HUES48 (cell line): ENCODE results near the gene GOSR2.
"Not testable (repeated sequence)": the region's sequence is repeated elsewhere in the genome, so short reads cannot be mapped to it uniquely, and the experiment has no call there.

ENCODE experiments used
- H3K27ac ChIP-seq: one replicate; pipeline ENCODE4 v1.7.0; 2013; ENCODE audit warnings: low read depth, low read length, inconsistent platforms
- H3K27me3 ChIP-seq: 2 replicates; pipeline ENCODE4 v1.6.1; 2013; ENCODE audit warnings: mild to moderate bottlenecking, low read length; ENCODE audit not compliant: control insufficient read depth, insufficient read depth
- H3K36me3 ChIP-seq: 2 replicates; pipeline ENCODE4 v1.6.1; 2013; ENCODE audit warnings: low read length; ENCODE audit not compliant: control insufficient read depth, insufficient read depth
- H3K4me1 ChIP-seq: 2 replicates; pipeline ENCODE4 v1.6.1; 2013; ENCODE audit warnings: mild to moderate bottlenecking, low read length; ENCODE audit not compliant: control insufficient read depth, insufficient read depth
- H3K4me3 ChIP-seq: 2 replicates; pipeline ENCODE4 v1.5.1; 2013; ENCODE audit warnings: mild to moderate bottlenecking, low read depth, low read length
- H3K9ac ChIP-seq: 2 replicates; pipeline ENCODE4 v1.6.1; 2013; ENCODE audit warnings: mild to moderate bottlenecking, low read depth, low read length, moderate library complexity
- H3K9me3 ChIP-seq: 2 replicates; pipeline ENCODE4 v1.6.1; 2013; ENCODE audit warnings: low read length; ENCODE audit not compliant: control insufficient read depth, insufficient read depth

GOSR2 gene

GRCh38 chr17:46915596-46915995, 7.4 kb upstream of the GOSR2 start:
- no peak overlapping the region for H3K9ac ChIP-seq
- no peak overlapping the region for H3K4me3 ChIP-seq
- H3K9me3 ChIP-seq: no peaks in the 10 kb centered on the region
- H3K4me1 ChIP-seq: no peaks in the 10 kb centered on the region
- H3K36me3 ChIP-seq: no peaks in the 10 kb centered on the region
- no peaks in the 10 kb centered on the region for H3K27me3 ChIP-seq
- no peak overlapping the region for H3K27ac ChIP-seq

GRCh38 chr17:46916211-46916610, 6.7 kb upstream of the GOSR2 start:
- Histone ChIP-seq H3K9me3 (no peaks in the 10 kb centered on the region), H3K27me3 (no peaks in the 10 kb centered on the region), H3K4me1 (no peaks in the 10 kb centered on the region), H3K4me3 (no peak overlapping the region), H3K9ac (no peak overlapping the region), H3K27ac (no peak overlapping the region), H3K36me3 (no peaks in the 10 kb centered on the region)

GRCh38 chr17:46916623-46917022, 6.3 kb upstream of the GOSR2 start:
- Histone ChIP-seq H3K9me3 (no peaks in the 10 kb centered on the region), H3K4me1 (no peaks in the 10 kb centered on the region), H3K9ac (no peak overlapping the region), H3K27ac (no peak overlapping the region), H3K4me3 (no peak overlapping the region), H3K27me3 (no peaks in the 10 kb centered on the region), H3K36me3 (no peaks in the 10 kb centered on the region)

- Histone ChIP-seq H3K27ac (no peak overlapping the region), H3K27me3 (no peaks in the 10 kb centered on the region), H3K9me3 (no peaks in the 10 kb centered on the region), H3K4me1 (no peaks in the 10 kb centered on the region), H3K4me3 (no peak overlapping the region), H3K9ac (no peak overlapping the region), H3K36me3 (no peaks in the 10 kb centered on the region)
Observed at GRCh38 chr17:46917041-46917440, 5.9 kb upstream of the GOSR2 start.

- Histone ChIP-seq H3K27me3 (no peaks in the 10 kb centered on the region), H3K36me3 (no peaks in the 10 kb centered on the region), H3K4me1 (no peaks in the 10 kb centered on the region), H3K4me3 (no peak overlapping the region), H3K27ac (no peak overlapping the region), H3K9ac (no peak overlapping the region), H3K9me3 (no peaks in the 10 kb centered on the region)
Observed at GRCh38 chr17:46917516-46917915, 5.4 kb upstream of the GOSR2 start.

GRCh38 chr17:46921962-46922361, 998 bp upstream of the GOSR2 start:
- H3K36me3 ChIP-seq, H3K9ac ChIP-seq, H3K27ac ChIP-seq, H3K9me3 ChIP-seq, H3K4me1 ChIP-seq, H3K27me3 ChIP-seq: not testable (repeated sequence)
- peak overlapping the region; percentile 98; the same call in 1 of the 2 replicates for H3K4me3 ChIP-seq

- Histone ChIP-seq H3K27me3 (no peaks in the 10 kb centered on the region), H3K27ac (peak overlapping the region; percentile 99), H3K4me3 (peak overlapping the region; percentile 98), H3K9ac (peak overlapping the region; percentile 98), H3K36me3 (no peaks in the 10 kb centered on the region), H3K4me1 (no peaks in the 10 kb centered on the region; the same call in 1 of the 2 replicates), H3K9me3 (no peaks in the 10 kb centered on the region)
Observed at GRCh38 chr17:46922487-46922803, 515 bp upstream of the GOSR2 start.

GRCh38 chr17:46925185-46925868, 2.4 kb downstream of the GOSR2 start:
- no peak overlapping the region for H3K27ac ChIP-seq
- H3K36me3 ChIP-seq: peaks cover 11% of the 10 kb centered on the region
- H3K4me3 ChIP-seq: no peak overlapping the region
- no peak overlapping the region for H3K9ac ChIP-seq
- H3K27me3 ChIP-seq: no peaks in the 10 kb centered on the region
- no peaks in the 10 kb centered on the region for H3K9me3 ChIP-seq
- H3K4me1 ChIP-seq: no peaks in the 10 kb centered on the region; the same call in 1 of the 2 replicates

- Histone ChIP-seq H3K36me3 (peaks cover 44% of the 10 kb centered on the region), H3K4me1 (no peaks in the 10 kb centered on the region; the same call in 1 of the 2 replicates), H3K27me3 (no peaks in the 10 kb centered on the region), H3K9ac (no peak overlapping the region), H3K27ac (no peak overlapping the region), H3K4me3 (no peak overlapping the region), H3K9me3 (no peaks in the 10 kb centered on the region)
Observed at GRCh38 chr17:46928467-46929261, 5.7 kb downstream of the GOSR2 start.

- no peaks in the 10 kb centered on the region for H3K27me3 ChIP-seq
- H3K36me3 ChIP-seq: peaks cover 52% of the 10 kb centered on the region
- no peaks in the 10 kb centered on the region for H3K9me3 ChIP-seq
- no peak overlapping the region for H3K9ac ChIP-seq
- no peak overlapping the region for H3K4me3 ChIP-seq
- no peaks in the 10 kb centered on the region for H3K4me1 ChIP-seq
- no peak overlapping the region for H3K27ac ChIP-seq
Observed at GRCh38 chr17:46929413-46929812, 6.5 kb downstream of the GOSR2 start.

GRCh38 chr17:46930051-46930450, 7.1 kb downstream of the GOSR2 start:
- Histone ChIP-seq H3K9me3 (no peaks in the 10 kb centered on the region), H3K36me3 (peaks cover 58% of the 10 kb centered on the region), H3K9ac (no peak overlapping the region)

More at GRCh38 chr17:46930051-46930450, 7.1 kb downstream of the GOSR2 start:
- no peaks in the 10 kb centered on the region for H3K27me3 ChIP-seq
- no peaks in the 10 kb centered on the region for H3K4me1 ChIP-seq
- no peak overlapping the region for H3K27ac ChIP-seq
- H3K4me3 ChIP-seq: no peak overlapping the region
